D721Med (cell line): Measurements from ENCODE around the gene CORO1C.
"Not testable (repeated sequence)": the region's sequence is repeated elsewhere in the genome, so short reads cannot be mapped to it uniquely, and the experiment has no call there.

Source experiments
- DNase-seq: peaks from one replicate; pipeline ENCODE4 v3.0.0; 2011; ENCODE audit warnings: low spot score; ENCODE audit not compliant: insufficient read length
- FAIRE-seq: peaks from 2 replicates; lab custom pipeline; 2011; peaks lifted over from hg19 to GRCh38; lab: Jason Lieb, UNC
- CTCF ChIP-seq: IDR thresholded peaks from 2 replicates; pipeline ENCODE4 v1.5.1; 2012; ENCODE audit warnings: mild to moderate bottlenecking, control low read depth; ENCODE audit not compliant: insufficient read depth; ENCODE audit errors: missing control alignments

CORO1C gene

DNA sequence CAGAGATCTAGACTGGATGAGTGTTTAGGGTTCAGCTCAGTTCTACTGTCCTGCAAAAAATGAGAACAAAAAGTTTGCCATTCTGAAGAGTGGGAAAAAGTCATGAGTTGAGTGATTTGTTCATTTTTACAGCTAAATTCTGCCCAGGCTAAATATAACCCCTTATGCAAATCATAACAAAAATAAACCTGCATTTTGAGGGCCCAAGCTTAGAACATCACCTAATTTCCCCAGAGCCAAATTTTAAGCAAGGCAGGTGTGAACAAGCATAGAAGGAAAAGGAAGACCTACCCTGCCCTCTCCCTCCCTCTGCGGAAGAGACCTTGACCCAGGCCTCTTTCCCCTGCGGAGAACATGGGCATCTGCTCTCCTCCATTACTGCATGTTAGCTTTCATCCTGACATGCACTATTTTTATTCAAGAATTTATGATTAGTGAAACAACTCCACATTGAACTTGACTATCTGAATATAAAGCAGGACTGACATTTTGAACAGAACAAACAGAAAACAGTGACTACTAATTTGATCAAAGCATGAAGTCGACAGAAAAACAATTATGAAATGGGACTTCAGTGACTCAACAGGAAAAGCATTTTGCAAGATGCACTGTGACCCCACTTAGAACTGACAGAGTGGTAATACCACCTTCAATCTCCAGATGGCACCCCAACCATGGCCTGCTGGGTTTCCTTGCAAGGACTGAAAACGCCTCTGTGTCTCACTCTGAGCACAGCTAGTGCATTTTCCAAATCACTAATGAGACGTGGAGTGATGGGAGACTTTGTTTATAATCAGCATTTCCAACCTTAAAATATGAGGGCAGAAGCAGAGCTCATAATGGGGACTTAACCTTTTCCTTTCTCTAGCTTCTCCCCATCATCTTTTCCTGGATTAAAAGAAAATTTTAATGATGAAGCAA lies 66.7 kb downstream of the CORO1C start:
- TF ChIP-seq CTCF: peak; percentile 87
- DNase-seq (no peak), FAIRE-seq (no peak)

DNA sequence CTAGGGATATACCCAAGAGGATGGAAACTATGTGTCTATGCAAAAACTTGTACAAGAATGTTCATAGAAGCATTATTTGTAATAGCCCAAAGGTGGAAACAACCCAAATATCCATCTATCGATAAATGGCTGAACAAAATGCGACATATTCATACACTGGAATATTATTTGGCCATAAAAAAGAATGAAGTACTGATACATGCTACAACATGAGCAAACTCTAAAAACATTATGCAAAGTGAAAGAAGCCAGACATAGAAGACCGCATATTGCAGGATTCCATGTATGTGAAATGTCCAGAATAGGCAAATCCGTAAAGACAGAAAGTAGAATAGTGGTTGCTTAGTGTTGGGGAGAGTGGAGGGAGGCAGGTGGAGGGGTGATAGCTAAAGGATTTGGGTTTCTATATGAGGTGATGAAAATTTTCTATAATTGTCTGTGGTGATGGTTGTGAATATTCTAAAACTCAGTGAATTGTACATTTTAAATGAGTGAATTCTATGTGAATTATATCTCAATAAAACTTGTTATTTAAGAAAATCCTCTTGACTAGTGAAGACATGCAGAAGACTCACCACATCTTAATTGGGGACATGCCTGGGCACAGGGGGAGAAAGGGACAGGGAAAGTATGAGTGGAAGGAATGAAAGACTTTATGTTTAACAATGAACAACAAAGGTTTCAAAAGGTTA lies 67.8 kb downstream of the CORO1C start:
- no peak for TF ChIP-seq CTCF
- no peak for DNase-seq
- FAIRE-seq: no peak

- not testable (repeated sequence) for DNase-seq, FAIRE-seq
These were observed 73.2 kb downstream of the CORO1C start for GRCh38 chr12:108658115-108658514.

DNA sequence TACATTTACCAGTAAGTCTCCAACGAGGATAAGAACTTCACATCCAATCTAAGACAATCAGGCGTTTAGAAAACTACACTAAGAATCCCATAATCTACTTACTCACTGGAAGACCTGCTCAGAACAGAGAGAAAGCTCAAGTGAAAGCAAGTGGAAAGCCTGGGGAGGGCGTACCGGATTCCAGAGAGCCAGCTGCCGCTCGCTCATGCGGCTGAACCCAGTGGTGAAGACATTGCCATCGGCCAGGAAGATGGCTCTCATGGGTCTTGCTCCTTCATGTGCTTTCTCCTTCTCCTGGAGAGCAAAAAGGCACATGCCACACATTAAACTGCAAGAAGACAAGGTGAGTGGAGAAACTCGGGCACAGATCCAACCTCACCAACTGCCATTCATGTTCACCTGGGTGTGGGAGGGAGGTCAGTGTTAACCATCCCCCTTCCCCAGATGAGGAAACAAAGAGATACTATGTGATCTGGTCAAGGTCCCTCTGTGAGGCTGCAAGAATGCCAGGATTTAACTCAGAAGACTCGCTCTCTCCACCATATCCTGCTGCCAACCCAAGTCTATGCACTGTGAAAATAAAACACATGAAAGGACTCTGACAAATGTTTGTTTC lies 74.1 kb downstream of the CORO1C start:
- TF ChIP-seq CTCF: no peak
- no peak for FAIRE-seq
- DNase-seq: peak; percentile 72

- not testable (repeated sequence) for DNase-seq, FAIRE-seq
These were observed 75.1 kb downstream of the CORO1C start for GRCh38 chr12:108656247-108656646.

DNA sequence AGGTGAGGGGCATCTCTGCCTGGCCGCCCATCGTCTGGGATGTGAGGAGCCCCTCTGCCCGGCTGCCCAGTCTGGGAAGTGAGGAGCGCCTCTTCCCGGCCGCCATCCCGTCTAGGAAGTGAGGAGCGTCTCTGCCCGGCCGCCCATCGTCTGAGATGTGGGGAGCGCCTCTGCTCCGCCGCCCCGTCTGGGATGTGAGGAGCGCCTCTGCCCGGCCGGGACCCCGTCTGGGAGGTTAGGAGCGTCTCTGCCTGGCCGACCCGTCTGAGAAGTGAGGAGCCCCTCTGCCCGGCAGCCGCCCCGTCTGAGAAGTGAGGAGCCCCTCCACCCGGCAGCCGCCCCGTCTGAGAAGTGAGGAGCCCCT lies 75.5 kb downstream of the CORO1C start:
- not testable (repeated sequence) for DNase-seq, FAIRE-seq

GRCh38 chr12:108654622-108655021 lies 76.7 kb downstream of the CORO1C start:
- FAIRE-seq, DNase-seq: not testable (repeated sequence)

- TF ChIP-seq CTCF: no peak
- DNase-seq: no peak
- FAIRE-seq: no peak
These were observed 77.4 kb downstream of the CORO1C start for GRCh38 chr12:108653922-108654321.

GRCh38 chr12:108653082-108653516 lies 78.2 kb downstream of the CORO1C start:
- DNase-seq (no peak), FAIRE-seq (no peak)
- TF ChIP-seq CTCF: no peak
